Endodermal cell (in vitro differentiated cells): ENCODE measurements around the gene TRABD2B. TPM values are rescaled to one million over a fixed set of nuclear protein-coding genes. Genes with fewer than 3 reads are reported as not detected.

ENCODE experiments used
- DNase-seq: peaks from one replicate; pipeline ENCODE4 v3.0.0-alpha.2; 2017
- H3K27ac ChIP-seq: 2 replicates; pipeline ENCODE4 v1.5.1; 2013; ENCODE audit warnings: mild to moderate bottlenecking, low read depth, low read length, moderate library complexity
- H3K27me3 ChIP-seq: 2 replicates; pipeline ENCODE4 v1.6.1; 2013; ENCODE audit warnings: mild to moderate bottlenecking, low read length, moderate library complexity; ENCODE audit not compliant: insufficient read depth, control insufficient read depth, poor library complexity, severe bottlenecking
- H3K36me3 ChIP-seq: 2 replicates; pipeline ENCODE4 v1.7.0; 2013; ENCODE audit warnings: mild to moderate bottlenecking, low read length, moderate library complexity; ENCODE audit not compliant: control insufficient read depth, insufficient read depth
- H3K4me1 ChIP-seq: one replicate; pipeline ENCODE4 v1.7.0; 2013; ENCODE audit warnings: low read length; ENCODE audit not compliant: control insufficient read depth, insufficient read depth
- H3K4me3 ChIP-seq: 2 replicates; pipeline ENCODE4 v1.5.1; 2013; ENCODE audit warnings: mild to moderate bottlenecking, low read length, moderate library complexity
- H3K9ac ChIP-seq: 2 replicates; pipeline ENCODE4 v1.6.1; 2013; ENCODE audit warnings: mild to moderate bottlenecking, low read length, moderate library complexity; ENCODE audit not compliant: poor library complexity, severe bottlenecking; ENCODE audit errors: extremely low read depth
- H3K9me3 ChIP-seq: 2 replicates; pipeline ENCODE4 v1.6.1; 2013; ENCODE audit warnings: mild to moderate bottlenecking, low read length, moderate library complexity; ENCODE audit not compliant: control insufficient read depth
- H3K27ac Mint-ChIP-seq: 2 replicates; pipeline ENCODE4 v1.8.0; 2020; ENCODE audit warnings: mixed read lengths
- H3K27me3 Mint-ChIP-seq: 2 replicates; pipeline ENCODE4 v1.8.0; 2021; ENCODE audit warnings: mild to moderate bottlenecking, mixed read lengths; ENCODE audit not compliant: insufficient read depth
- H3K36me3 Mint-ChIP-seq: 2 replicates; pipeline ENCODE4 v1.8.0; 2020; ENCODE audit warnings: low read depth, mixed read lengths
- H3K4me1 Mint-ChIP-seq: 2 replicates; pipeline ENCODE4 v1.8.0; 2020; ENCODE audit warnings: mixed read lengths
- H3K4me3 Mint-ChIP-seq: 2 replicates; pipeline ENCODE4 v1.8.0; 2020; ENCODE audit warnings: mild to moderate bottlenecking, moderate library complexity, mixed read lengths
- H3K9me3 Mint-ChIP-seq: 2 replicates; pipeline ENCODE4 v1.8.0; 2020; ENCODE audit warnings: mild to moderate bottlenecking, mixed read lengths
- CTCF ChIP-seq: fragments of 200-600 bp; sonication (generic); conservative IDR thresholded peaks from 2 replicates; pipeline ENCODE4 v1.5.0; 2021; ENCODE audit warnings: antibody characterized with exemption, mild to moderate bottlenecking
- WGBS, 2 experiments: methylation state at CpG; one replicate each; pipeline versions ENCODE4 v1.1.5 to v1.1.7; 2013; ENCODE audit warnings: missing lambda C conversion rate in 2 of 2, mixed read lengths in 1 of 2; ENCODE audit not compliant: insufficient coverage in 1 of 2, insufficient read length in 1 of 2; 5-methylcytosine and 5-hydroxymethylcytosine counted together
- total RNA-seq, 2 donors: library from RNA; stranded (reverse); fragmentation: NEBNext Ultra II Directional in 1 of 2; extraction: Animal tissue kit (Norgen Biotek cat#: 25700) in 1 of 2; gene quantifications; 2 replicates in 1 of 2; 3 replicates in 1 of 2; pipeline ENCODE4 v1.2.1, GENCODE V29; 2021

Gene TRABD2B
- total RNA-seq, 2 donors from 2014 or later = 24.4 to 28.0 TPM

GRCh38 chr1:47823040-47823808, 174.0 kb downstream of the TRABD2B start:
- no peak for TF ChIP-seq CTCF
- Mint-ChIP-seq H3K27me3 (no peaks in the 10 kb centered on the region), H3K9me3 (no peaks in the 10 kb centered on the region), H3K4me1 (peaks cover 7% of the 10 kb centered on the region), H3K36me3 (no peaks in the 10 kb centered on the region), H3K4me3 (no peak overlapping the region), H3K27ac (no peak overlapping the region)
- Histone ChIP-seq H3K36me3 (peaks cover 10% of the 10 kb centered on the region), H3K9me3 (no peaks in the 10 kb centered on the region), H3K27ac (no peak overlapping the region), H3K27me3 (no peaks in the 10 kb centered on the region), H3K4me1 (peaks cover 2% of the 10 kb centered on the region), H3K9ac (no peak overlapping the region), H3K4me3 (no peak overlapping the region)
- WGBS, 2 experiments = 79 to 88% methylated on average over 5 to 9 of the region's 9 CpGs
- no peak for DNase-seq

DNA sequence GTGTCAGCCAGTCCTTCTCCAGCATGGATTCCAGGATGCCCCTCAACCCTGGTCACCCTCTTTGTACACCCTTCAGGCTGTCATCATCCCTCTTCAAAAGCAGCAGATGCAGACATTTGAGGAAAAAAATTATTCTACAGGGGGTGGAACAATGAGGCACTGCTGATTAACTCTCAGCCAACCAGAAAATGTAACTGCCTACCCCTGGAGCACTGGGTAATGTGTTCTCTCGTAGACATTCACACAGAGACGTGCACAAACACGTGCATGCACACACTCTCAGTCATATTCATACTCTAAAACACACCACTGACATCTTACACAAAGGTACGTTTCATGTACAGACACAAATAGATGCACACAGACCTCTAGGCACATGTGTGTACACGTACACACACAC, 175.4 kb downstream of the TRABD2B start:
- no peaks in the 10 kb centered on the region for H3K4me1 ChIP-seq
- no peaks in the 10 kb centered on the region for H3K27me3 ChIP-seq
- H3K4me3 ChIP-seq = no peak overlapping the region
- Mint-ChIP-seq H3K9me3 (no peaks in the 10 kb centered on the region), H3K36me3 (no peaks in the 10 kb centered on the region), H3K4me1 (peaks cover 4% of the 10 kb centered on the region), H3K4me3 (no peak overlapping the region), H3K27me3 (no peaks in the 10 kb centered on the region), H3K27ac (peak overlapping the region; percentile 66)
- no peaks in the 10 kb centered on the region for H3K9me3 ChIP-seq
- H3K36me3 ChIP-seq = peaks cover 15% of the 10 kb centered on the region
- no peak overlapping the region for H3K9ac ChIP-seq
- no peak for TF ChIP-seq CTCF
- 76 to 77% methylated on average over 5 of the region's 5 CpGs for WGBS, 2 experiments
- H3K27ac ChIP-seq = no peak overlapping the region
- no peak for DNase-seq

DNA sequence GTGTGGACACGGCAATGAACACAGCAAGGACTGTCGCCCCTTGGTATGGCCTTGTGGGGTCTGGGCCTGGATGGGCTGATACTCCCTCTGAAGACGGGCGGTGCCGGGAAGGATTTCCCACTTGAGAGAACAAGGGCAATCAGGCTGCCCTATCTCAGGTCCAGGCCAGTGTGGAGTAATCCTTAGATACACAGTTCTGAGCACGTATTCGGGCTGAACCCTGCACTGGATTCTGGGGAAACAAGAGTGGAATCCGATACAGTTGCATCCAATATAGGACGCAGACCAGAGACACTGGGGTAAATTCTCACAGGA, 177.7 kb downstream of the TRABD2B start:
- peaks cover 15% of the 10 kb centered on the region for H3K36me3 ChIP-seq
- H3K4me3 ChIP-seq = no peak overlapping the region
- no peak overlapping the region for H3K27ac Mint-ChIP-seq
- no peak overlapping the region for H3K9ac ChIP-seq
- TF ChIP-seq CTCF = no peak
- H3K27me3 ChIP-seq = no peaks in the 10 kb centered on the region
- H3K36me3 Mint-ChIP-seq = no peaks in the 10 kb centered on the region
- DNase-seq = no peak
- H3K27ac ChIP-seq = no peak overlapping the region
- no peaks in the 10 kb centered on the region for H3K27me3 Mint-ChIP-seq
- no peaks in the 10 kb centered on the region for H3K9me3 Mint-ChIP-seq
- no peak overlapping the region for H3K4me3 Mint-ChIP-seq
- WGBS, 2 experiments = 92 to 97% methylated on average over 9 of the region's 9 CpGs
- no peaks in the 10 kb centered on the region for H3K9me3 ChIP-seq
- H3K4me1 ChIP-seq = no peaks in the 10 kb centered on the region
- H3K4me1 Mint-ChIP-seq = no peaks in the 10 kb centered on the region
